Activated B cell treated with CpG ODN at 0.5 μM for 24 hours (primary cell): Measurements from ENCODE around the gene FAM81A. TPM values are rescaled to one million over a fixed set of nuclear protein-coding genes. Genes with fewer than 3 reads are reported as not detected.
A peak's percentile ranks its signal among the peaks of the same experiment; 100 is the strongest.

Experiments used
- ATAC-seq: fragments of 200-7000 bp; cut with Tn5 transposase; one replicate; pipeline ENCODE4 v1.10.0; 2021; ENCODE audit warnings: low read depth, mild to moderate bottlenecking, moderate library complexity
- CTCF ChIA-PET: fragments of 350-600 bp; sonication (Branson Sonifier 250); formaldehyde crosslinking; loops from one replicate; lab custom pipeline; 2021; ENCODE audit warnings: antibody characterized with exemption; lab: Charles Lee
- POLR2A ChIA-PET: fragments of 350-600 bp; sonication (Branson Sonifier 250); formaldehyde crosslinking; loops from one replicate; lab custom pipeline; 2021; ENCODE audit warnings: antibody characterized with exemption; lab: Charles Lee
- DNase-seq: peaks from one replicate; pipeline ENCODE4 v3.0.0; 2022
- H3K27ac Mint-ChIP-seq: one replicate; pipeline ENCODE4 v1.8.0; 2020; ENCODE audit warnings: mixed read lengths
- H3K27me3 Mint-ChIP-seq: one replicate; pipeline ENCODE4 v1.8.0; 2021; ENCODE audit warnings: mixed read lengths
- H3K36me3 Mint-ChIP-seq: one replicate; pipeline ENCODE4 v1.8.0; 2021; ENCODE audit warnings: low read depth, mixed read lengths
- H3K4me1 Mint-ChIP-seq: one replicate; pipeline ENCODE4 v1.8.0; 2021; ENCODE audit warnings: mixed read lengths
- H3K4me3 Mint-ChIP-seq: one replicate; pipeline ENCODE4 v1.8.0; 2020; ENCODE audit warnings: mild to moderate bottlenecking, mixed read lengths
- H3K9me3 Mint-ChIP-seq: one replicate; pipeline ENCODE4 v1.8.0; 2020; ENCODE audit warnings: mixed read lengths
- intact Hi-C: fragments of 100-400 bp; cut with micrococcal nuclease; formaldehyde crosslinking; loops from one replicate; pipeline ENCODE4 v1.15.1; 2024
- total RNA-seq: library from RNA; stranded (reverse); gene quantifications from 2 replicates; pipeline ENCODE4 v1.2.3, GENCODE V29; 2022
- TF ChIP-seq, protein P1 (sequence below): fragments of 200-600 bp; IDR thresholded peaks from one replicate; pipeline ENCODE4 v1.8.0; 2022; ENCODE audit warnings: antibody characterized with exemption, mild to moderate bottlenecking

The FAM81A gene
- total RNA-seq, 1 donor from 2014 or later, result 6.2 TPM

DNA sequence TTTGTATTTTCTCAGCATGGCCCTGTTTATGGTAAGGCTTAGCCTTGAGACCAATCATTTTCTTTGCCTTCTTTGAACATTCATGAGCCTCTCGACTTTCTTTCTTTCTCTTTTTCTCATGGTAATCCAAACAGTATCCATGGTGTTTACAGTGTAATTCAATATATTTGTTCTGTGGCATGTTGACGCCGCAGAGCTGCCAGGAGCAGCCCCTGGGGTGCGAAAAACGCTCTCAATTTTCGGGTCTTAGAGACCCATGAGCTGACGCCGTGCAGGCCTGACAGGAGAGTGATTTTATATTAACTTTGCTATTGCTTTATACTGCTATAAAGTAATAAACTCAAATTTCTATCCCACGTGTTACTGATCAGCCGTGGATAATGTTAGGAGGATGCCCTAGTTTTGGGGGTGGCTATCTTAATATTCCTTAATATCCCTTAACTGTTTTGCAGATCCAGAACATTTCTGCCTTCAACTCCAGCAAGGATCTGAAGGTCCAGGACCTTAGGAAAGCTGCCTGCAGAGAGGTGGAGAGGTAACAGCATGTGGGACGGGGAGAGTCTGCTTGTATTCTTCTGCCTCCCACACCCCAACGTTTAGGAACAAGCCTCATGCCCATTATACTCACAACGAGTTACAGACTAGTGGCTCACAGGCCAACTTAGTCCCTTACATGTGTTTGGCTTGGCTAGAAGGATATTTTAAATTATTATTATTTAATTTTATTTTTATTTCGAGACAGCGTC, 36.0 kb upstream of the FAM81A start:
- CTCF ChIA-PET, result no interaction called here
- TF ChIP-seq, protein P1, sequence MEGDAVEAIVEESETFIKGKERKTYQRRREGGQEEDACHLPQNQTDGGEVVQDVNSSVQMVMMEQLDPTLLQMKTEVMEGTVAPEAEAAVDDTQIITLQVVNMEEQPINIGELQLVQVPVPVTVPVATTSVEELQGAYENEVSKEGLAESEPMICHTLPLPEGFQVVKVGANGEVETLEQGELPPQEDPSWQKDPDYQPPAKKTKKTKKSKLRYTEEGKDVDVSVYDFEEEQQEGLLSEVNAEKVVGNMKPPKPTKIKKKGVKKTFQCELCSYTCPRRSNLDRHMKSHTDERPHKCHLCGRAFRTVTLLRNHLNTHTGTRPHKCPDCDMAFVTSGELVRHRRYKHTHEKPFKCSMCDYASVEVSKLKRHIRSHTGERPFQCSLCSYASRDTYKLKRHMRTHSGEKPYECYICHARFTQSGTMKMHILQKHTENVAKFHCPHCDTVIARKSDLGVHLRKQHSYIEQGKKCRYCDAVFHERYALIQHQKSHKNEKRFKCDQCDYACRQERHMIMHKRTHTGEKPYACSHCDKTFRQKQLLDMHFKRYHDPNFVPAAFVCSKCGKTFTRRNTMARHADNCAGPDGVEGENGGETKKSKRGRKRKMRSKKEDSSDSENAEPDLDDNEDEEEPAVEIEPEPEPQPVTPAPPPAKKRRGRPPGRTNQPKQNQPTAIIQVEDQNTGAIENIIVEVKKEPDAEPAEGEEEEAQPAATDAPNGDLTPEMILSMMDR, result no peak
- intact Hi-C loops, result no loop called here
- no peak for DNase-seq
- H3K27ac Mint-ChIP-seq, result peak overlapping the region; percentile 46
- no peak overlapping the region for H3K4me3 Mint-ChIP-seq
- H3K27me3 Mint-ChIP-seq, result no peaks in the 10 kb centered on the region
- H3K4me1 Mint-ChIP-seq, result peaks cover 82% of the 10 kb centered on the region
- H3K36me3 Mint-ChIP-seq, result no peaks in the 10 kb centered on the region
- no peaks in the 10 kb centered on the region for H3K9me3 Mint-ChIP-seq
- ATAC-seq, result no peak
- POLR2A ChIA-PET, result interaction anchor here (5.3 kb wide), 1 partner anchor 9 kb away, joined by 63 read pairs; no protein-coding TSS in a partner anchor

DNA sequence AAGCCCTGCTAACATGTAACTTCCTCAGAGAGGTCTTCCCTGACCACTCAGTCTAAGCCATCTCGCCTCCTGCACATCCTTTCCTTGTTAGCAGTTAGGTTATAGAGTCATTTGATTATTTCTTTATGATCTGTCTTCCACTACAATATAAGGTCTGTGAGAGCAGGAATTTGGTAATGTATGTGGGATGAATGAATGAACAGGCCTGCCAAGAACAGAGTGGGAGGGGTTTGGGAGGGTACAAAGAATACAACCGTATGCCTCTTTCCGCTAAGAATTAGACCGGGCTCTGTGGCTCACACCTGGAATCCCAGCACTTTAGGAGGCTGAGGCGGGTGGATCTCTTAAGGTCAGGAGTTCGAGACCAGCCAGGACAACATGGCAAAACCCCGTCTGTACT, 32.9 kb upstream of the FAM81A start:
- no peak for ATAC-seq
- Mint-ChIP-seq H3K27me3 (no peaks in the 10 kb centered on the region), H3K36me3 (no peaks in the 10 kb centered on the region), H3K4me3 (no peak overlapping the region), H3K27ac (peak overlapping the region; percentile 46), H3K9me3 (no peaks in the 10 kb centered on the region), H3K4me1 (peaks cover 77% of the 10 kb centered on the region)
- DNase-seq, result no peak
- TF ChIP-seq, protein P1, result no peak
- POLR2A ChIA-PET, result interaction anchor here (1.1 kb wide), 1 partner anchor 36 kb away, joined by 3 read pairs; no protein-coding TSS in a partner anchor
- CTCF ChIA-PET, result no interaction called here
- intact Hi-C loops, result no loop called here

DNA sequence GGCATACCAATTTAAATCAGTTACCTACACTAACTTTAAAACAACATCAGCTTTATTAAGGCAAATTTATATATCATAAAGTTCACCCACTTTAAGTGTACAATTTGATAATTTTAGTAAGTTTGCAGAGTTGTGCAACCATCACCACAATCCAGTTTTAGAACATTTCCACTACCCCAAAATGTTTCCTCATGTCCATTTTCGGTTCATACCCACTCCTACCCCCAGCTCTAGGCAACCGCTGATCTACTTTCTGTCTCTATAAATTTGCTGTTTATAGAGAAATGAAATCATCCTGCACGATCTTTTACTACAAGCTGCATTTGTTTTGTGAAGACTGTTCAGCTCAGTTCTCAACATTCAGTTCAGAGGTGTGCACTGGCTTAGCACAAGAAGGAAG, 31.5 kb upstream of the FAM81A start:
- Mint-ChIP-seq H3K9me3 (no peaks in the 10 kb centered on the region), H3K27ac (peak overlapping the region; percentile 79), H3K36me3 (no peaks in the 10 kb centered on the region), H3K4me1 (peaks cover 79% of the 10 kb centered on the region), H3K4me3 (peak overlapping the region; percentile 68), H3K27me3 (no peaks in the 10 kb centered on the region)
- intact Hi-C loops, result no loop called here
- CTCF ChIA-PET, result interaction anchor here (1.9 kb wide), 1 partner anchor 159 kb away, joined by 6 read pairs; no protein-coding TSS in a partner anchor
- TF ChIP-seq, protein P1, result no peak
- ATAC-seq, result peak; percentile 32
- DNase-seq, result no peak
- POLR2A ChIA-PET, result interaction anchor here (0.6 to 2.0 kb wide), 5 partner anchors 34 to 230 kb away, joined by 3 to 10 read pairs (median 3); partner anchors contain the start of gene MYO1E

DNA sequence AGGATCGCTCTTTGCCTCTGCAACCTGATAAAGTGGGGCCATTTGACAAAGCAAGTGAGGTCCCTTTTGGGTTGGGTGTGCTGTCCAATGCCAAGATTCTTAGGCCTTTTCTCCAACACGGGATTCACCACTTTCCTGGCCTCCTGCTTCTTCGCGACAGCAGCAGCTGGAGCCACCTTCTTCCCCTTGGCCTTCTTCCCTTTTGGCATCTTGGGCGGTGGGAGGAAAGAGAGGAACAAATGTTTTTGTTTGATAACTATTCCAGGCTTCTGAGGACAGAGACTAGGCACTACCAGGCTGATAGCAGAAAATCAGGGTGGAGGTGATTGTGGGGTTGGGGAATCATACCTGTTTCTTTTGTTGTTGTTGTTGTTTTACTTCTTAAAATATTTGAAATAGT, 30.0 kb upstream of the FAM81A start:
- no peak for DNase-seq
- H3K4me3 Mint-ChIP-seq, result peak overlapping the region; percentile 72
- H3K36me3 Mint-ChIP-seq, result no peaks in the 10 kb centered on the region
- no peaks in the 10 kb centered on the region for H3K9me3 Mint-ChIP-seq
- H3K27me3 Mint-ChIP-seq, result no peaks in the 10 kb centered on the region
- H3K4me1 Mint-ChIP-seq, result peaks cover 85% of the 10 kb centered on the region
- intact Hi-C loops, result no loop called here
- POLR2A ChIA-PET, result interaction anchor here (1.0 to 2.0 kb wide), 3 partner anchors 9 to 110 kb away, joined by 4 to 6 read pairs (median 6); partner anchors contain the start of gene MYO1E
- peak overlapping the region; percentile 77 for H3K27ac Mint-ChIP-seq
- CTCF ChIA-PET, result no interaction called here
- TF ChIP-seq, protein P1, result no peak
- ATAC-seq, result no peak

DNA sequence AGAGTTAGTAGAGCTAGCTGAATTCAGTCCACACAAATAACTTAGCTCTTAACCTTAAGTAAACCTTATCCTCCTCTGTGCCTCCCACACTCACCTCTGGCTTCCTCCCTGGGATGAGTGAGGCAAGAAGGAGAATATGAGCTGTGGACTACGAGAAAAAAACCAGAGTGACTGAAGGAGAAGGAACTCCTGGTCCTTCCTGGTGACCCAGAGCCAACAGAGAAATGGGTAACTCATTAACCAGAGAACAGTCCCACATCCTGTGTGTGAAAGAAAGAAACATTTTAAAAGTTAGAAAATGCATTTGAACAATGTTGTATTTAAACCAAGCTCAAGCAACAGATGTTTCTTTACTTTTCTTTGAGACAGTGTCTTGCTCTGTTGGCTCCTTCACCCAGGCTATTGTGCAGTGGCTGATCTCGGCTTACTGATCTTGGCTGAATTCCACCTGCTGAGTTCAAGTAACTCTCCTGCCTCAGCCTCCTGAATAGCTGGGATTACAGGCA, 27.5 kb upstream of the FAM81A start:
- Mint-ChIP-seq H3K27me3 (no peaks in the 10 kb centered on the region), H3K27ac (peak overlapping the region; percentile 98), H3K4me3 (peak overlapping the region; percentile 73), H3K9me3 (no peaks in the 10 kb centered on the region), H3K4me1 (peaks cover 84% of the 10 kb centered on the region), H3K36me3 (no peaks in the 10 kb centered on the region)
- ATAC-seq, result no peak
- TF ChIP-seq, protein P1, result no peak
- ChIA-PET POLR2A (interaction anchor here (0.6 to 4.8 kb wide), 11 partner anchors 10 to 435 kb away, joined by 3 to 63 read pairs (median 7); partner anchors contain the start of gene MYO1E), CTCF (interaction anchor here (1.6 to 4.8 kb wide), 5 partner anchors 11 to 172 kb away, joined by 5 to 50 read pairs (median 11); no protein-coding TSS in a partner anchor)
- intact Hi-C loops, result loop anchor here (10.0 kb wide), 1 partner anchor 636 kb away; the partner anchor contains the start of gene MINDY2
- no peak for DNase-seq
